Hepatocyte (in vitro differentiated cells): ENCODE measurements around the gene TOR1AIP2. TPM values are rescaled to one million over a fixed set of nuclear protein-coding genes. Genes with fewer than 3 reads are reported as not detected.

ENCODE experiments used
- DNase-seq: peaks from one replicate; pipeline ENCODE4 v3.0.0-alpha.2; 2016; ENCODE audit warnings: low spot score
- H2AFZ ChIP-seq: fragments of 200-600 bp; sonication (generic); 2 replicates; pipeline ENCODE4 v1.6.0; 2016; ENCODE audit warnings: antibody characterized with exemption, mild to moderate bottlenecking
- H3K27ac ChIP-seq: fragments of 200-600 bp; sonication (generic); 2 replicates; pipeline ENCODE4 v1.5.1; 2016; ENCODE audit warnings: mild to moderate bottlenecking
- H3K27me3 ChIP-seq: fragments of 200-600 bp; sonication (generic); 2 replicates; pipeline ENCODE4 v1.6.1; 2016
- H3K36me3 ChIP-seq: fragments of 200-600 bp; sonication (generic); replicated peaks from 2 replicates; pipeline ENCODE4 v1.5.1; 2016; ENCODE audit warnings: low read depth; ENCODE audit not compliant: insufficient read depth
- H3K4me1 ChIP-seq: fragments of 200-600 bp; sonication (generic); 2 replicates; pipeline ENCODE4 v1.5.1; 2016; ENCODE audit warnings: mild to moderate bottlenecking, moderate library complexity; ENCODE audit not compliant: insufficient read depth
- H3K4me2 ChIP-seq: fragments of 200-600 bp; sonication (generic); 2 replicates; pipeline ENCODE4 v1.6.0; 2016
- H3K4me3 ChIP-seq: fragments of 200-600 bp; sonication (generic); 2 replicates; pipeline ENCODE4 v1.5.1; 2016; ENCODE audit warnings: mild to moderate bottlenecking
- H3K79me2 ChIP-seq: fragments of 200-600 bp; sonication (generic); 2 replicates; pipeline ENCODE4 v1.6.0; 2017; ENCODE audit warnings: mild to moderate bottlenecking
- H3K9me2 ChIP-seq: fragments of 200-600 bp; sonication (generic); replicated peaks from 2 replicates; pipeline ENCODE4 v1.6.0; 2017; ENCODE audit warnings: mild to moderate bottlenecking; ENCODE audit not compliant: insufficient read depth
- H3K9me3 ChIP-seq: fragments of 200-600 bp; sonication (generic); 2 replicates; pipeline ENCODE4 v1.5.1; 2016; ENCODE audit warnings: low read depth, mild to moderate bottlenecking
- H4K20me1 ChIP-seq: fragments of 200-600 bp; sonication (generic); 2 replicates; pipeline ENCODE4 v1.6.0; 2016; ENCODE audit warnings: mild to moderate bottlenecking; ENCODE audit not compliant: insufficient read depth, poor library complexity, severe bottlenecking
- CTCF ChIP-seq: fragments of 200-600 bp; sonication (generic); IDR thresholded peaks from 2 replicates; pipeline ENCODE4 v1.5.1; 2016; ENCODE audit warnings: antibody characterized with exemption, mild to moderate bottlenecking; ENCODE audit not compliant: poor library complexity
- EZH2 ChIP-seq: fragments of 200-600 bp; sonication (generic); IDR thresholded peaks from 2 replicates; pipeline ENCODE4 v1.6.1; 2016; ENCODE audit warnings: antibody characterized with exemption, mild to moderate bottlenecking, borderline replicate concordance
- EZH2phosphoT487 ChIP-seq: fragments of 200-600 bp; sonication (generic); IDR thresholded peaks from one replicate; pipeline ENCODE4 v1.6.1; 2018; ENCODE audit warnings: antibody characterized with exemption, mild to moderate bottlenecking, low read depth, moderate library complexity; ENCODE audit not compliant: unreplicated experiment, severe bottlenecking
- WGBS: methylation state at CpG from one replicate; pipeline ENCODE4 v1.1.6; 2016; ENCODE audit warnings: low lambda C conversion rate; ENCODE audit errors: missing lambda C conversion rate; 5-methylcytosine and 5-hydroxymethylcytosine counted together
- polyA plus RNA-seq: library from polyadenylated mRNA; unstranded; fragments of >200 nt; fragmentation: Nextera tagmentation; extraction: Ambion mirVana; gene quantifications from 2 replicates; pipeline ENCODE4 v1.2.1, GENCODE V29; 2016
- total RNA-seq: library from RNA; depleted of rRNA; stranded (reverse); fragments of >200 nt; gene quantifications from 2 replicates; pipeline ENCODE4 v1.2.3, GENCODE V29; 2014

Gene TOR1AIP2
- total and polyA plus RNA-seq, 2 experiments from 2014 or later = 36.6 to 158 TPM

GRCh38 chr1:179826626-179827280 lies 50.9 kb downstream of the TOR1AIP2 start:
- 71% methylated on average over 7 of the region's 7 CpGs for WGBS
- Histone ChIP-seq H4K20me1 (no peaks in the 10 kb centered on the region), H2AFZ (no peak overlapping the region), H3K9me3 (no peaks in the 10 kb centered on the region), H3K4me2 (no peak overlapping the region), H3K4me1 (no peaks in the 10 kb centered on the region), H3K27me3 (no peaks in the 10 kb centered on the region), H3K4me3 (no peak overlapping the region), H3K9me2 (no peaks in the 10 kb centered on the region), H3K36me3 (no peaks in the 10 kb centered on the region), H3K79me2 (no peaks in the 10 kb centered on the region), H3K27ac (no peak overlapping the region)
- TF ChIP-seq EZH2 = no peak
- DNase-seq = no peak

GRCh38 chr1:179825798-179826460 lies 51.7 kb downstream of the TOR1AIP2 start:
- H3K9me3 ChIP-seq = no peaks in the 10 kb centered on the region
- H2AFZ ChIP-seq = no peak overlapping the region
- WGBS = 86% methylated on average over 13 of the region's 13 CpGs
- H4K20me1 ChIP-seq = no peaks in the 10 kb centered on the region
- H3K27me3 ChIP-seq = no peaks in the 10 kb centered on the region
- H3K27ac ChIP-seq = no peak overlapping the region
- no peak overlapping the region for H3K4me2 ChIP-seq
- no peak overlapping the region for H3K4me3 ChIP-seq
- no peak for DNase-seq
- TF ChIP-seq EZH2 (no peak), CTCF (no peak), EZH2phosphoT487 (no peak)
- H3K36me3 ChIP-seq = no peaks in the 10 kb centered on the region
- no peaks in the 10 kb centered on the region for H3K79me2 ChIP-seq
- H3K4me1 ChIP-seq = no peaks in the 10 kb centered on the region
- no peaks in the 10 kb centered on the region for H3K9me2 ChIP-seq

GRCh38 chr1:179825206-179825605 lies 52.4 kb downstream of the TOR1AIP2 start:
- Histone ChIP-seq H3K9me3 (no peaks in the 10 kb centered on the region), H3K9me2 (no peaks in the 10 kb centered on the region), H3K27me3 (no peaks in the 10 kb centered on the region), H3K27ac (no peak overlapping the region), H3K36me3 (no peaks in the 10 kb centered on the region), H3K4me3 (no peak overlapping the region), H2AFZ (no peak overlapping the region), H3K4me1 (no peaks in the 10 kb centered on the region), H4K20me1 (no peaks in the 10 kb centered on the region), H3K4me2 (no peak overlapping the region), H3K79me2 (no peaks in the 10 kb centered on the region)
- no peak for DNase-seq
- TF ChIP-seq EZH2phosphoT487 (no peak), CTCF (no peak), EZH2 (no peak)
- 89% methylated on average over 8 of the region's 8 CpGs for whole genome bisulfite sequencing

GRCh38 chr1:179824265-179824664 lies 53.3 kb downstream of the TOR1AIP2 start:
- no peak overlapping the region for H3K4me3 ChIP-seq
- no peak for DNase-seq
- H3K9me2 ChIP-seq = no peaks in the 10 kb centered on the region
- H3K4me2 ChIP-seq = no peak overlapping the region
- H3K4me1 ChIP-seq = no peaks in the 10 kb centered on the region
- no peaks in the 10 kb centered on the region for H3K79me2 ChIP-seq
- H3K27ac ChIP-seq = no peak overlapping the region
- no peaks in the 10 kb centered on the region for H4K20me1 ChIP-seq
- no peaks in the 10 kb centered on the region for H3K36me3 ChIP-seq
- H2AFZ ChIP-seq = no peak overlapping the region
- H3K9me3 ChIP-seq = no peaks in the 10 kb centered on the region
- TF ChIP-seq EZH2phosphoT487 = no peak
- TF ChIP-seq CTCF = no peak
- TF ChIP-seq EZH2 = no peak
- WGBS = 94% methylated on average over 6 of the region's 6 CpGs
- H3K27me3 ChIP-seq = no peaks in the 10 kb centered on the region
